HEK293 (cell line): Measurements from ENCODE around the gene PRMT1.
A peak's percentile ranks its signal among the peaks of the same experiment; 100 is the strongest.

Experiments
- FEZF1 ChIP-seq: fragments of 450-650 bp; formaldehyde crosslinking; IDR thresholded peaks from 2 replicates; pipeline ENCODE4 v1.5.1; 2016; ENCODE audit warnings: missing biosample characterization, missing genetic modification characterization
- GFI1B ChIP-seq: fragments of 450-650 bp; formaldehyde crosslinking; IDR thresholded peaks from 2 replicates; pipeline ENCODE4 v1.5.1; 2016; ENCODE audit warnings: missing biosample characterization, missing genetic modification characterization
- HOXC10 ChIP-seq: sonication (generic); formaldehyde crosslinking; IDR thresholded peaks from 2 replicates; pipeline ENCODE4 v1.8.1; 2023; ENCODE audit warnings: mild to moderate bottlenecking, missing genetic modification reagents
- KLF10 ChIP-seq: fragments of 450-650 bp; IDR thresholded peaks from 2 replicates; pipeline ENCODE4 v1.5.1; 2018; ENCODE audit warnings: missing biosample characterization, mild to moderate bottlenecking, missing genetic modification characterization
- KLF9 ChIP-seq: fragments of 450-650 bp; formaldehyde crosslinking; IDR thresholded peaks from 2 replicates; pipeline ENCODE4 v1.5.1; 2016; ENCODE audit warnings: missing biosample characterization, missing genetic modification characterization, low read depth
- WT1 ChIP-seq: fragments of 450-650 bp; formaldehyde crosslinking; IDR thresholded peaks from 2 replicates; pipeline ENCODE4 v1.5.1; 2016; ENCODE audit warnings: missing biosample characterization, missing genetic modification characterization
- ZBTB17 ChIP-seq: fragments of 450-650 bp; formaldehyde crosslinking; IDR thresholded peaks from 2 replicates; pipeline ENCODE4 v1.5.1; 2016; ENCODE audit warnings: missing biosample characterization, missing genetic modification characterization
- ZBTB21 ChIP-seq: fragments of 450-650 bp; formaldehyde crosslinking; IDR thresholded peaks from 2 replicates; pipeline ENCODE4 v1.5.1; 2017; ENCODE audit warnings: missing biosample characterization, missing genetic modification characterization
- ZFP69B ChIP-seq: fragments of 450-650 bp; formaldehyde crosslinking; IDR thresholded peaks from 2 replicates; pipeline ENCODE4 v1.5.1; 2016; ENCODE audit warnings: missing biosample characterization, missing genetic modification characterization
- ZIC2 ChIP-seq: fragments of 450-650 bp; formaldehyde crosslinking; IDR thresholded peaks from 2 replicates; pipeline ENCODE4 v1.5.1; 2016; ENCODE audit warnings: missing biosample characterization, missing genetic modification characterization
- ZNF10 ChIP-seq: fragments of 450-650 bp; formaldehyde crosslinking; IDR thresholded peaks from 2 replicates; pipeline ENCODE4 v1.5.1; 2017; ENCODE audit warnings: missing biosample characterization, missing genetic modification characterization
- ZNF114 ChIP-seq: fragments of 450-650 bp; formaldehyde crosslinking; IDR thresholded peaks from 2 replicates; pipeline ENCODE4 v1.5.0; 2017; ENCODE audit warnings: missing biosample characterization, missing genetic modification characterization
- ZNF2 ChIP-seq: fragments of 450-650 bp; formaldehyde crosslinking; IDR thresholded peaks from 2 replicates; pipeline ENCODE4 v1.5.1; 2016; ENCODE audit warnings: missing biosample characterization, missing genetic modification characterization
- ZNF311 ChIP-seq: fragments of 450-650 bp; formaldehyde crosslinking; IDR thresholded peaks from 2 replicates; pipeline ENCODE4 v1.5.1; 2017; ENCODE audit warnings: missing biosample characterization, missing genetic modification characterization, borderline replicate concordance
- ZNF350 ChIP-seq: fragments of 450-650 bp; formaldehyde crosslinking; IDR thresholded peaks from 2 replicates; pipeline ENCODE4 v1.5.0; 2017; ENCODE audit warnings: missing biosample characterization, mild to moderate bottlenecking, missing genetic modification characterization
- ZNF426 ChIP-seq: fragments of 450-650 bp; formaldehyde crosslinking; IDR thresholded peaks from 2 replicates; pipeline ENCODE4 v1.5.1; 2017; ENCODE audit warnings: missing biosample characterization, missing genetic modification characterization, mild to moderate bottlenecking, inconsistent platforms, moderate library complexity
- ZNF555 ChIP-seq: fragments of 450-650 bp; formaldehyde crosslinking; conservative IDR thresholded peaks from 2 replicates; pipeline ENCODE4 v1.5.1; 2017; ENCODE audit warnings: missing biosample characterization, mild to moderate bottlenecking, missing genetic modification characterization, inconsistent platforms
- ZNF654 ChIP-seq: fragments of 450-650 bp; formaldehyde crosslinking; IDR thresholded peaks from 2 replicates; pipeline ENCODE4 v1.5.1; 2016; ENCODE audit warnings: low read depth, missing biosample characterization, missing genetic modification characterization
- TF ChIP-seq, protein P1 (sequence below): fragments of 450-650 bp; formaldehyde crosslinking; IDR thresholded peaks from 2 replicates; pipeline ENCODE4 v1.5.1; 2017; ENCODE audit warnings: missing biosample characterization, missing genetic modification characterization
- TF ChIP-seq, protein P2 (sequence below): fragments of 450-650 bp; formaldehyde crosslinking; IDR thresholded peaks from 2 replicates; pipeline ENCODE4 v1.5.1; 2016; ENCODE audit warnings: missing biosample characterization, missing genetic modification characterization
- TF ChIP-seq, protein P3 (sequence below): fragments of 450-650 bp; formaldehyde crosslinking; conservative IDR thresholded peaks from 2 replicates; pipeline ENCODE4 v1.5.1; 2016; ENCODE audit warnings: low read depth, missing biosample characterization, missing genetic modification characterization
- TF ChIP-seq, protein P4 (sequence below): fragments of 450-650 bp; formaldehyde crosslinking; IDR thresholded peaks from 2 replicates; pipeline ENCODE4 v1.5.1; 2017; ENCODE audit warnings: missing biosample characterization, missing genetic modification characterization
- TF ChIP-seq, protein P5 (sequence below): fragments of 450-650 bp; formaldehyde crosslinking; IDR thresholded peaks from 2 replicates; pipeline ENCODE4 v1.5.1; 2016; ENCODE audit warnings: missing biosample characterization, missing genetic modification characterization, low read depth
- TF ChIP-seq, protein P6 (sequence below): fragments of 450-650 bp; formaldehyde crosslinking; IDR thresholded peaks from 2 replicates; pipeline ENCODE4 v1.5.1; 2016; ENCODE audit warnings: missing biosample characterization, missing genetic modification characterization
- TF ChIP-seq, protein P7 (sequence below): fragments of 450-650 bp; IDR thresholded peaks from 2 replicates; pipeline ENCODE4 v1.5.1; 2018; ENCODE audit warnings: missing biosample characterization, missing genetic modification characterization

Gene PRMT1

DNA sequence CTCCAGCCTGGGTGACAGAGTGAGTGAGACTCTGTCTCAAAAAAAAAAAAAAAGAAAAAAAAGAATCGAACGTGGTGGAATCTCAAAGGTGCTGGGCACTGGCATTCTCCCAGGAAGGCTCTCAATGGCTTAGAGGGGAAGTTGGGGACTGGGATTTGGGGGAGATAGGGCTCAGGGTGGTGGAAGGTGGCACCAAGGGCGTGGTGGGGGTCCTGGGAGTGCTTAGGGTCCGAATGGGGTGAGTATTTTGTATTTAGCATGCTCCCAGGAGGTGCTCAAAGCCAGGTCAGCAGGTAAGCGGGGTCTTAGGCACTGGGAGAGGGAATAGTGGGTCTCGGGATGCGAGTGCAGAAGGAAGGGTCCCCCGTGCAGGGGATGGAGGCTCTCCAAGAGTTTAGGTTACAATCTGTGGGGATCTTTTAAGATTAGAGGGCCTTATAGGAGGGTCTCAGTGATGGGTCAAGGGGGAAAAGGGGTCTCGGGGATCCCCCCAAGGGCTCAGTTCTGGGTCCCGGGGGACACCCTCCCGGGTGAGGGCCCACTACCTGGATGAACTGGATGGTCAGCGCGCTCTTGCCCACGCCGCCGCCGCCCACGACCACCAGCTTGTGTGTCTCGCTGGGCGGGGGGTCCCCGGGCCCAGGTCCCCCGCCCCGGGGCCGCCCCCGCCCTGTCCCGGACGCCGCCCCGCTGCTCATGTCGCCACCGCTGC, 37.5 kb upstream of the PRMT1 start (continued):
- TF ChIP-seq, protein P1, sequence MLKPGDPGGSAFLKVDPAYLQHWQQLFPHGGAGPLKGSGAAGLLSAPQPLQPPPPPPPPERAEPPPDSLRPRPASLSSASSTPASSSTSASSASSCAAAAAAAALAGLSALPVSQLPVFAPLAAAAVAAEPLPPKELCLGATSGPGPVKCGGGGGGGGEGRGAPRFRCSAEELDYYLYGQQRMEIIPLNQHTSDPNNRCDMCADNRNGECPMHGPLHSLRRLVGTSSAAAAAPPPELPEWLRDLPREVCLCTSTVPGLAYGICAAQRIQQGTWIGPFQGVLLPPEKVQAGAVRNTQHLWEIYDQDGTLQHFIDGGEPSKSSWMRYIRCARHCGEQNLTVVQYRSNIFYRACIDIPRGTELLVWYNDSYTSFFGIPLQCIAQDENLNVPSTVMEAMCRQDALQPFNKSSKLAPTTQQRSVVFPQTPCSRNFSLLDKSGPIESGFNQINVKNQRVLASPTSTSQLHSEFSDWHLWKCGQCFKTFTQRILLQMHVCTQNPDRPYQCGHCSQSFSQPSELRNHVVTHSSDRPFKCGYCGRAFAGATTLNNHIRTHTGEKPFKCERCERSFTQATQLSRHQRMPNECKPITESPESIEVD (tag by site-specific recombination): no peak
- TF ChIP-seq, protein P2, sequence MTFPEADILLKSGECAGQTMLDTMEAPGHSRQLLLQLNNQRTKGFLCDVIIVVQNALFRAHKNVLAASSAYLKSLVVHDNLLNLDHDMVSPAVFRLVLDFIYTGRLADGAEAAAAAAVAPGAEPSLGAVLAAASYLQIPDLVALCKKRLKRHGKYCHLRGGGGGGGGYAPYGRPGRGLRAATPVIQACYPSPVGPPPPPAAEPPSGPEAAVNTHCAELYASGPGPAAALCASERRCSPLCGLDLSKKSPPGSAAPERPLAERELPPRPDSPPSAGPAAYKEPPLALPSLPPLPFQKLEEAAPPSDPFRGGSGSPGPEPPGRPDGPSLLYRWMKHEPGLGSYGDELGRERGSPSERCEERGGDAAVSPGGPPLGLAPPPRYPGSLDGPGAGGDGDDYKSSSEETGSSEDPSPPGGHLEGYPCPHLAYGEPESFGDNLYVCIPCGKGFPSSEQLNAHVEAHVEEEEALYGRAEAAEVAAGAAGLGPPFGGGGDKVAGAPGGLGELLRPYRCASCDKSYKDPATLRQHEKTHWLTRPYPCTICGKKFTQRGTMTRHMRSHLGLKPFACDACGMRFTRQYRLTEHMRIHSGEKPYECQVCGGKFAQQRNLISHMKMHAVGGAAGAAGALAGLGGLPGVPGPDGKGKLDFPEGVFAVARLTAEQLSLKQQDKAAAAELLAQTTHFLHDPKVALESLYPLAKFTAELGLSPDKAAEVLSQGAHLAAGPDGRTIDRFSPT (tag by site-specific recombination): no peak
- 0 out of 2 replicates have a peak, but pooled peaks have one; percentile 10 for TF ChIP-seq KLF10 (tag by site-specific recombination)
- TF ChIP-seq, protein P3, sequence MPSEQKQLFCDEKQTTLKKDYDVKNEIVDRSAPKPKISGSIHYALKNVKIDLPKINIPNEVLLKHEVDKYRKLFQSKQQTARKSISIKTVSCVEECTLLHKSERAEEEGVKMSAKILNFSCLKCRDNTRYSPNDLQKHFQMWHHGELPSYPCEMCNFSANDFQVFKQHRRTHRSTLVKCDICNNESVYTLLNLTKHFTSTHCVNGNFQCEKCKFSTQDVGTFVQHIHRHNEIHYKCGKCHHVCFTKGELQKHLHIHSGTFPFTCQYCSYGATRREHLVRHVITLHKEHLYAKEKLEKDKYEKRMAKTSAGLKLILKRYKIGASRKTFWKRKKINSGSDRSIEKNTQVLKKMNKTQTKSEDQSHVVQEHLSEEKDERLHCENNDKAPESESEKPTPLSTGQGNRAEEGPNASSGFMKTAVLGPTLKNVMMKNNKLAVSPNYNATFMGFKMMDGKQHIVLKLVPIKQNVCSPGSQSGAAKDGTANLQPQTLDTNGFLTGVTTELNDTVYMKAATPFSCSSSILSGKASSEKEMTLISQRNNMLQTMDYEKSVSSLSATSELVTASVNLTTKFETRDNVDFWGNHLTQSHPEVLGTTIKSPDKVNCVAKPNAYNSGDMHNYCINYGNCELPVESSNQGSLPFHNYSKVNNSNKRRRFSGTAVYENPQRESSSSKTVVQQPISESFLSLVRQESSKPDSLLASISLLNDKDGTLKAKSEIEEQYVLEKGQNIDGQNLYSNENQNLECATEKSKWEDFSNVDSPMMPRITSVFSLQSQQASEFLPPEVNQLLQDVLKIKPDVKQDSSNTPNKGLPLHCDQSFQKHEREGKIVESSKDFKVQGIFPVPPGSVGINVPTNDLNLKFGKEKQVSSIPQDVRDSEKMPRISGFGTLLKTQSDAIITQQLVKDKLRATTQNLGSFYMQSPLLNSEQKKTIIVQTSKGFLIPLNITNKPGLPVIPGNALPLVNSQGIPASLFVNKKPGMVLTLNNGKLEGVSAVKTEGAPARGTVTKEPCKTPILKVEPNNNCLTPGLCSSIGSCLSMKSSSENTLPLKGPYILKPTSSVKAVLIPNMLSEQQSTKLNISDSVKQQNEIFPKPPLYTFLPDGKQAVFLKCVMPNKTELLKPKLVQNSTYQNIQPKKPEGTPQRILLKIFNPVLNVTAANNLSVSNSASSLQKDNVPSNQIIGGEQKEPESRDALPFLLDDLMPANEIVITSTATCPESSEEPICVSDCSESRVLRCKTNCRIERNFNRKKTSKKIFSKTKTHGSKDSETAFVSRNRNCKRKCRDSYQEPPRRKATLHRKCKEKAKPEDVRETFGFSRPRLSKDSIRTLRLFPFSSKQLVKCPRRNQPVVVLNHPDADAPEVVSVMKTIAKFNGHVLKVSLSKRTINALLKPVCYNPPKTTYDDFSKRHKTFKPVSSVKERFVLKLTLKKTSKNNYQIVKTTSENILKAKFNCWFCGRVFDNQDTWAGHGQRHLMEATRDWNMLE (tag by site-specific recombination): no peak
- TF ChIP-seq, protein P4, sequence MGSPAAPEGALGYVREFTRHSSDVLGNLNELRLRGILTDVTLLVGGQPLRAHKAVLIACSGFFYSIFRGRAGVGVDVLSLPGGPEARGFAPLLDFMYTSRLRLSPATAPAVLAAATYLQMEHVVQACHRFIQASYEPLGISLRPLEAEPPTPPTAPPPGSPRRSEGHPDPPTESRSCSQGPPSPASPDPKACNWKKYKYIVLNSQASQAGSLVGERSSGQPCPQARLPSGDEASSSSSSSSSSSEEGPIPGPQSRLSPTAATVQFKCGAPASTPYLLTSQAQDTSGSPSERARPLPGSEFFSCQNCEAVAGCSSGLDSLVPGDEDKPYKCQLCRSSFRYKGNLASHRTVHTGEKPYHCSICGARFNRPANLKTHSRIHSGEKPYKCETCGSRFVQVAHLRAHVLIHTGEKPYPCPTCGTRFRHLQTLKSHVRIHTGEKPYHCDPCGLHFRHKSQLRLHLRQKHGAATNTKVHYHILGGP (tag by site-specific recombination): no peak
- no peak for TF ChIP-seq ZIC2 (tag by site-specific recombination)
- no peak for TF ChIP-seq ZBTB21 (tag by site-specific recombination)
- TF ChIP-seq, protein P5, sequence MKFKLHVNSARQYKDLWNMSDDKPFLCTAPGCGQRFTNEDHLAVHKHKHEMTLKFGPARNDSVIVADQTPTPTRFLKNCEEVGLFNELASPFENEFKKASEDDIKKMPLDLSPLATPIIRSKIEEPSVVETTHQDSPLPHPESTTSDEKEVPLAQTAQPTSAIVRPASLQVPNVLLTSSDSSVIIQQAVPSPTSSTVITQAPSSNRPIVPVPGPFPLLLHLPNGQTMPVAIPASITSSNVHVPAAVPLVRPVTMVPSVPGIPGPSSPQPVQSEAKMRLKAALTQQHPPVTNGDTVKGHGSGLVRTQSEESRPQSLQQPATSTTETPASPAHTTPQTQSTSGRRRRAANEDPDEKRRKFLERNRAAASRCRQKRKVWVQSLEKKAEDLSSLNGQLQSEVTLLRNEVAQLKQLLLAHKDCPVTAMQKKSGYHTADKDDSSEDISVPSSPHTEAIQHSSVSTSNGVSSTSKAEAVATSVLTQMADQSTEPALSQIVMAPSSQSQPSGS (tag by site-specific recombination): no peak
- TF ChIP-seq ZNF10 (tag by site-specific recombination): no peak
- TF ChIP-seq GFI1B (tag by site-specific recombination): no peak
- TF ChIP-seq, protein P6, sequence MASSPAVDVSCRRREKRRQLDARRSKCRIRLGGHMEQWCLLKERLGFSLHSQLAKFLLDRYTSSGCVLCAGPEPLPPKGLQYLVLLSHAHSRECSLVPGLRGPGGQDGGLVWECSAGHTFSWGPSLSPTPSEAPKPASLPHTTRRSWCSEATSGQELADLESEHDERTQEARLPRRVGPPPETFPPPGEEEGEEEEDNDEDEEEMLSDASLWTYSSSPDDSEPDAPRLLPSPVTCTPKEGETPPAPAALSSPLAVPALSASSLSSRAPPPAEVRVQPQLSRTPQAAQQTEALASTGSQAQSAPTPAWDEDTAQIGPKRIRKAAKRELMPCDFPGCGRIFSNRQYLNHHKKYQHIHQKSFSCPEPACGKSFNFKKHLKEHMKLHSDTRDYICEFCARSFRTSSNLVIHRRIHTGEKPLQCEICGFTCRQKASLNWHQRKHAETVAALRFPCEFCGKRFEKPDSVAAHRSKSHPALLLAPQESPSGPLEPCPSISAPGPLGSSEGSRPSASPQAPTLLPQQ (tag by site-specific recombination): 0 out of 2 replicates have a peak, but pooled peaks have one; percentile 16
- no peak for TF ChIP-seq ZNF426
- no peak for TF ChIP-seq WT1
- TF ChIP-seq ZBTB17 (tag by site-specific recombination): peak; percentile 23; the same call in 1 of the 2 replicates
- TF ChIP-seq ZNF114: no peak
- TF ChIP-seq FEZF1 (tag by site-specific recombination): peak; percentile 15; the same call in 1 of the 2 replicates
- no peak for TF ChIP-seq ZNF555 (tag by site-specific recombination)
- no peak for TF ChIP-seq ZNF311
- TF ChIP-seq, protein P7, sequence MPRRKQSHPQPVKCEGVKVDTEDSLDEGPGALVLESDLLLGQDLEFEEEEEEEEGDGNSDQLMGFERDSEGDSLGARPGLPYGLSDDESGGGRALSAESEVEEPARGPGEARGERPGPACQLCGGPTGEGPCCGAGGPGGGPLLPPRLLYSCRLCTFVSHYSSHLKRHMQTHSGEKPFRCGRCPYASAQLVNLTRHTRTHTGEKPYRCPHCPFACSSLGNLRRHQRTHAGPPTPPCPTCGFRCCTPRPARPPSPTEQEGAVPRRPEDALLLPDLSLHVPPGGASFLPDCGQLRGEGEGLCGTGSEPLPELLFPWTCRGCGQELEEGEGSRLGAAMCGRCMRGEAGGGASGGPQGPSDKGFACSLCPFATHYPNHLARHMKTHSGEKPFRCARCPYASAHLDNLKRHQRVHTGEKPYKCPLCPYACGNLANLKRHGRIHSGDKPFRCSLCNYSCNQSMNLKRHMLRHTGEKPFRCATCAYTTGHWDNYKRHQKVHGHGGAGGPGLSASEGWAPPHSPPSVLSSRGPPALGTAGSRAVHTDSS: no peak
- no peak for TF ChIP-seq HOXC10 (CRISPR knock-in tag)
- no peak for TF ChIP-seq ZFP69B (tag by site-specific recombination)
- no peak for TF ChIP-seq ZNF350 (tag by site-specific recombination)
- no peak for TF ChIP-seq ZNF2 (tag by site-specific recombination)
- no peak for TF ChIP-seq ZNF654 (tag by site-specific recombination)
- no peak for TF ChIP-seq KLF9 (tag by site-specific recombination)
